SK-N-SH treated with all-trans-retinoic acid at 6 μM for 48 hours (cell line): ENCODE results near the gene MIEN1.

ENCODE experiments used
- ARNTL ChIP-seq: fragments of 450-650 bp; formaldehyde crosslinking; IDR thresholded peaks from 2 replicates; pipeline ENCODE4 v1.5.0; 2020; ENCODE audit warnings: low read depth, mild to moderate bottlenecking, moderate library complexity, borderline replicate concordance
- TOX ChIP-seq: fragments of 250-450 bp; sonication (Bioruptor Pico); IDR thresholded peaks from 2 replicates; pipeline ENCODE4 v1.8.0; 2021; ENCODE audit warnings: mild to moderate bottlenecking, moderate library complexity, borderline replicate concordance
- ZFP30 ChIP-seq: fragments of 450-650 bp; formaldehyde crosslinking; IDR thresholded peaks from 2 replicates; pipeline ENCODE4 v1.5.0; 2022; ENCODE audit warnings: mild to moderate bottlenecking, moderate library complexity
- TF ChIP-seq, protein P1 (sequence below): fragments of 250-450 bp; sonication (Bioruptor Pico); IDR thresholded peaks from 2 replicates; pipeline ENCODE4 v1.5.1; 2020; ENCODE audit warnings: low read depth, mild to moderate bottlenecking, moderate library complexity

DNA sequence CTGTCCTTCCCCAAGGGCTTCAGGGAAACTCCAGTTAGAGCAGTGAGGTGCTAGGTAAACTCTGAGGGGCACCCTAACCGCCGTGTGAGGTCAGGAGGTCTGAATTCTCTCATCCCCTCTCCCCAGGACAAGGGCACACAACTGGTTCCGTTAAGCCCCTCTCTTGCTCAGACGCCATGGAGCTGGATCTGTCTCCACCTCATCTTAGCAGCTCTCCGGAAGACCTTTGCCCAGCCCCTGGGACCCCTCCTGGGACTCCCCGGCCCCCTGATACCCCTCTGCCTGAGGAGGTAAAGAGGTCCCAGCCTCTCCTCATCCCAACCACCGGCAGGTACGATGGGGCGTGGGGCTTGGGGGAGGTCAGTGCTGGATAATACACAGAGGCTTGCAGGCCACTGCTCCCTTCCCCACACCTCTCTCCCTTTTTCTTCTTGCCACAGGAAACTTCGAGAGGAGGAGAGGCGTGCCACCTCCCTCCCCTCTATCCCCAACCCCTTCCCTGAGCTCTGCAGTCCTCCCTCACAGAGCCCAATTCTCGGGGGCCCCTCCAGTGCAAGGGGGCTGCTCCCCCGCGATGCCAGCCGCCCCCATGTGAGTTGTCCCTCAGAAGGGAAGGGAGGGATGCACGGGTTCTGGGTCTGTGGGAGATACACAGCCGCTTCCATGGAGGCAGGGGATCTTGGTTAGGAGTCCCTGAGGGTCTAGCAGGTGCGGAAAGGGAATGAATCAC, 12.0 kb upstream of the MIEN1 start:
- TF ChIP-seq ZFP30 (CRISPR knock-in tag) (no peak), ARNTL (CRISPR knock-in tag) (no peak), TOX (CRISPR knock-in tag) (no peak)
- TF ChIP-seq, protein P1, sequence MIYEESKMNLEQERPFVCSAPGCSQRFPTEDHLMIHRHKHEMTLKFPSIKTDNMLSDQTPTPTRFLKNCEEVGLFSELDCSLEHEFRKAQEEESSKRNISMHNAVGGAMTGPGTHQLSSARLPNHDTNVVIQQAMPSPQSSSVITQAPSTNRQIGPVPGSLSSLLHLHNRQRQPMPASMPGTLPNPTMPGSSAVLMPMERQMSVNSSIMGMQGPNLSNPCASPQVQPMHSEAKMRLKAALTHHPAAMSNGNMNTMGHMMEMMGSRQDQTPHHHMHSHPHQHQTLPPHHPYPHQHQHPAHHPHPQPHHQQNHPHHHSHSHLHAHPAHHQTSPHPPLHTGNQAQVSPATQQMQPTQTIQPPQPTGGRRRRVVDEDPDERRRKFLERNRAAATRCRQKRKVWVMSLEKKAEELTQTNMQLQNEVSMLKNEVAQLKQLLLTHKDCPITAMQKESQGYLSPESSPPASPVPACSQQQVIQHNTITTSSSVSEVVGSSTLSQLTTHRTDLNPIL (CRISPR knock-in tag) = no peak
